ENCODE results near the gene AGXT. TPM values are rescaled to one million over a fixed set of nuclear protein-coding genes. Genes with fewer than 3 reads are reported as not detected.

Gene AGXT
- total RNA-seq, 1 experiment from 2014 or later = 0.34 TPM

GRCh38 chr2:240921311-240921994 lies 52.8 kb downstream of the AGXT start:
- peak; percentile 72 for ATAC-seq

More at GRCh38 chr2:240921311-240921994, 52.8 kb downstream of the AGXT start:
- H3K9me3 ChIP-seq (ENCODE audit: control insufficient read depth in 1 of 2, insufficient read depth in 1 of 2, low read depth in 1 of 2, low read length in 2 of 2) = no peaks in the 10 kb centered on the region
- H3K79me2 ChIP-seq (ENCODE audit: insufficient read depth, low read length) = no peaks in the 10 kb centered on the region
- peaks cover 5 to 21% of the 10 kb centered on the region in 2 experiments; a peak in 3 of 4 replicates for H3K4me1 ChIP-seq (ENCODE audit: control insufficient read depth in 1 of 2, insufficient read depth in 2 of 2, low read length in 2 of 2)
- H3K36me3 ChIP-seq (ENCODE audit: control insufficient read depth in 1 of 2, insufficient read depth in 2 of 2, low read length in 2 of 2) = no peaks in the 10 kb centered on the region
- no peak overlapping the region for H2AFZ ChIP-seq (ENCODE audit: low read depth, low read length, poor library complexity, severe bottlenecking)
- H4K20me1 ChIP-seq (ENCODE audit: insufficient read depth) = no peaks in the 10 kb centered on the region
- H3K27me3 ChIP-seq (ENCODE audit: insufficient read depth, low read length) = no peaks in the 10 kb centered on the region
- no peak for TF ChIP-seq REST (IDR thresholded peaks at IDR 0.05; ENCODE audit: low read depth)
- TF ChIP-seq EZH2phosphoT487 (IDR thresholded peaks at IDR 0.05; ENCODE audit: borderline replicate concordance) = no peak
- no peak for TF ChIP-seq CTCF (IDR thresholded peaks at IDR 0.05 in 2 of 3, conservative IDR thresholded peaks at IDR 0.05 in 1 of 3; ENCODE audit: borderline replicate concordance in 1 of 3, insufficient read depth in 1 of 3, low read depth in 2 of 3, low read length in 2 of 3)
- TF ChIP-seq SP1 (IDR thresholded peaks at IDR 0.05; ENCODE audit: low read depth) = no peak
- TF ChIP-seq EZH2 (IDR thresholded peaks at IDR 0.05) = no peak
- TF ChIP-seq YY1 (IDR thresholded peaks at IDR 0.05; ENCODE audit: extremely low read depth, insufficient replicate concordance, low read depth, low read length) = no peak
- no peak for TF ChIP-seq EGR1 (IDR thresholded peaks at IDR 0.05; ENCODE audit: low read depth)
- TF ChIP-seq ZNF274 (IDR thresholded peaks at IDR 0.05; ENCODE audit: low read depth, low read length) = no peak
- no peak for TF ChIP-seq CEBPB (IDR thresholded peaks at IDR 0.05; ENCODE audit: low read depth)
- no peak for TF ChIP-seq SIN3A (IDR thresholded peaks at IDR 0.05; ENCODE audit: low read depth)
- TF ChIP-seq CBX3 (IDR thresholded peaks at IDR 0.05; ENCODE audit: low read depth) = no peak
- TF ChIP-seq ZFX (IDR thresholded peaks at IDR 0.05) = no peak
- no peak for TF ChIP-seq TCF7L2 (IDR thresholded peaks at IDR 0.05; ENCODE audit: borderline replicate concordance, extremely low read depth, insufficient read depth, insufficient read length)
- TF ChIP-seq POLR2AphosphoS5 (IDR thresholded peaks at IDR 0.05; ENCODE audit: low read depth, low read length) = no peak
- TF ChIP-seq ATF3 (IDR thresholded peaks at IDR 0.05) = no peak
- no peak for TF ChIP-seq MAX (IDR thresholded peaks at IDR 0.05)
- no peak for TF ChIP-seq FOSL1 (IDR thresholded peaks at IDR 0.05; ENCODE audit: low read depth)
- H3K4me2 ChIP-seq (ENCODE audit: low read length) = peak overlapping the region; percentile 33
- no peak for DNase-seq (ENCODE audit: low read depth, low spot score)
- H3K9ac ChIP-seq (ENCODE audit: low read length) = no peak overlapping the region
- ChIA-PET POLR2A (no interaction called here), CTCF (interaction anchor here (0.9 kb wide), 1 partner anchor 8 kb away, joined by 3 read pairs; no protein-coding TSS in a partner anchor), RAD21 (ENCODE audit: low non-redundant PET in 1 of 2, low total read pairs in 2 of 2, uncharacterized antibody in 2 of 2, unreplicated experiment in 2 of 2) (no interaction called here)
- intact Hi-C loops (cut with micrococcal nuclease) = no loop called here
- H3K27ac ChIP-seq (ENCODE audit: low read depth, low read length) = no peak overlapping the region
- BruUV-seq (replicated peaks) = no TSS peak
- no peaks in the 10 kb centered on the region for H3K9me2 ChIP-seq (ENCODE audit: insufficient read depth)
- no peak overlapping the region for H3K4me3 ChIP-seq (replicated peaks in 1 of 2; ENCODE audit: low read depth in 1 of 2, low read length in 2 of 2)
